Loucy (cell line): ENCODE data around the gene F2RL2.

ENCODE experiments used
- CTCF ChIP-seq: fragments of 200-600 bp; sonication (generic); conservative IDR thresholded peaks from 2 replicates; pipeline ENCODE4 v1.5.1; 2014; ENCODE audit warnings: mild to moderate bottlenecking, antibody characterized with exemption, low read length
- EZH2phosphoT487 ChIP-seq: fragments of 200-600 bp; IDR thresholded peaks from 2 replicates; pipeline ENCODE4 v1.6.1; 2018; ENCODE audit warnings: antibody characterized with exemption, mild to moderate bottlenecking, moderate library complexity, borderline replicate concordance

GRCh38 chr5:76617675-76618074, 5.5 kb downstream of the F2RL2 start:
- TF ChIP-seq CTCF, result no peak
- TF ChIP-seq EZH2phosphoT487, result no peak
